Stimulated activated naive B cell treated with anti-CD40 and anti-IgM and Interleukin-4, amounts not matched to agents 10 μg/mL and 1 μg/mL and 100 μg/mL, for 72 hours (primary cell): Measurements from ENCODE around the gene NR6A1.

ENCODE experiments used
- ATAC-seq, 2 donors: fragments of 150-1000 bp; cut with Tn5 transposase; replicated peaks; 2 replicates each; pipeline ENCODE4 v1.10.0; 2021; ENCODE audit warnings: moderate library complexity in 1 of 2
- DNase-seq: peaks from one replicate; pipeline ENCODE4 v3.0.0; 2021
- H3K27ac Mint-ChIP-seq: one replicate; pipeline ENCODE4 v1.8.0; 2022; ENCODE audit warnings: mild to moderate bottlenecking, mixed read lengths
- H3K27me3 Mint-ChIP-seq, 2 donors: one replicate each; pipeline ENCODE4 v1.8.0; 2022; ENCODE audit warnings: mixed read lengths in 2 of 2
- H3K36me3 Mint-ChIP-seq, 2 donors: one replicate each; pipeline ENCODE4 v1.8.0; 2022; ENCODE audit warnings: mixed read lengths in 2 of 2, mild to moderate bottlenecking in 1 of 2
- H3K4me1 Mint-ChIP-seq, 2 donors: one replicate each; pipeline ENCODE4 v1.8.0; 2022; ENCODE audit warnings: mixed read lengths in 2 of 2, mild to moderate bottlenecking in 1 of 2
- H3K4me3 Mint-ChIP-seq, 2 donors: one replicate each; pipeline ENCODE4 v1.8.0; 2022; ENCODE audit warnings: mild to moderate bottlenecking in 2 of 2, mixed read lengths in 2 of 2, moderate library complexity in 1 of 2
- H3K9me3 Mint-ChIP-seq, 2 donors: one replicate each; pipeline ENCODE4 v1.8.0; 2022; ENCODE audit warnings: mixed read lengths in 2 of 2, mild to moderate bottlenecking in 1 of 2

NR6A1 gene

DNA sequence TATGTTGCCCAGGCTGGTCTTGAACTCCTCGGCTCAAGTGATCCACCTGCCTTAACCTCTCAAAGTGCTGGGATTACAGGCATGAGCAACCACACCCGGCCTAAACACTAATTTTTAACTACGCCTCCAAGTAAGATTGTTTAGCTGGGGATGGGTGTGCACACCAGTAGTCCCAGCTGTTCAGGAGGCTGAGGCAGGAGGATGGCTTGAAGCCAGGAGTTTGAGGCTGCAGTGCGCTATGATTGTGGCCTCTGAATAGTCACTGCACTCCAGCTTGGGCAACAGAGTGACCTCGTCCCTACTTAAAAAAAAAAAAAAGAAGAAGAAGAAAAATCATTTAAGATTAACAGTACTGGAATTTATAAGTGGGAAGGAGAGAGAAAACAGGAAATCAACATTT is 173.1 kb downstream of the NR6A1 start:
- H3K36me3 Mint-ChIP-seq = peaks cover 4% of the 10 kb centered on the region in 2 donors
- no peak overlapping the region for H3K27ac Mint-ChIP-seq
- ATAC-seq (no peak), DNase-seq (no peak)
- H3K4me3 Mint-ChIP-seq = no peak overlapping the region
- peaks cover 4 to 7% of the 10 kb centered on the region in 2 donors for H3K27me3 Mint-ChIP-seq
- no peaks in the 10 kb centered on the region for H3K9me3 Mint-ChIP-seq
- H3K4me1 Mint-ChIP-seq = peaks cover 0 to 6% of the 10 kb centered on the region in 2 donors

DNA sequence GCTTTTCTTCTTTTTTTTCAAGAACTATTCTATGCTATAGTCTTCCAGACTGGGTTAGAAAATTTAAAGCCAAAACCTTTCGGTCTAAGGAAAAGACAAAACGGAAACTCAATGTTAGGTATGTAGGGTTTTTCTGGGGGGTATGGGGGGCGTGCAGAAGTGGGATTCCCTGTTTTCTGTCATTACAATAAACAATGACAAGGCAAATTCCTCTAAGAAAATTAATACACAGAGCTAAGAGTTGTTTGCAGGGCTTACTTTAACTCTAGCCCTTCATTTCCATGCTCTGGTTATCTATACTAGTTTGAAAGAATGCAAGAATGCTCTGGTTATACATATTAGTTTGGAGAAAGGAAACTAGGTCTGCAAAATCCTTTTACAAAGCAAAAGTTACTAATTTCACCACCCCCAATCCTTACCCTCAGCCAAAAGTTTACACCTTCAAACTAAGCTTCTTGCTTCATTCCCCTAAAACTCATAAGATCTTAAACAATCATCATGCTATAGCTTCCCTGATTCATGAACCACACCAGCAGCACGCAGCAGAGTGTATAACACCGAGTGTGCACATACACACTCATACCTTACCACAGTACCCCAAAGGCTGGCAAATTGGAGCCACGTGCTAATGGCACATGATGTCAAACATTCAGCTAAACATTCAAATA is 174.8 kb downstream of the NR6A1 start:
- no peak for DNase-seq
- Mint-ChIP-seq H3K27me3 (peaks cover 4 to 7% of the 10 kb centered on the region in 2 donors), H3K4me1 (peaks cover 0 to 6% of the 10 kb centered on the region in 2 donors), H3K27ac (no peak overlapping the region), H3K36me3 (peaks cover 4% of the 10 kb centered on the region in 2 donors), H3K4me3 (no peak overlapping the region), H3K9me3 (no peaks in the 10 kb centered on the region)
- ATAC-seq = no peak

DNA sequence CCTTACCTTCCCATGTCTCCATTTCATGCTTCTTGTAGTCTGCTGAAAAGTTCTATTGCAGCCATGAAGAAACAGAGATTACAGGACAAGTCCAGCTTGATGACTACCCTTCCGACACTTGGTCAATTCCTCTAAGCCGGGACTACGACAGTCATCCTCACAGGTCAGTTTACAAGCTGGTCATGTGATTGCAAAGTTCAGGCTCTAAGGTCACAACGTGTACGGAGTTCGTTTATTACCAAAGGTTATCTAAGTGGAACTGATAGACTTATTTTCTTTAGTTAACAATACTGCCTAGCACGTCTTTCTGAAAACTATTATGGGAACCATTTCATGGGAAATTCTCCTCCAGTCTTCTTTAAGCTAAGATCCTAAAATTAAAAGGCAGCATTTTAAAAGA is 175.4 kb downstream of the NR6A1 start:
- H3K4me1 Mint-ChIP-seq = peaks cover 0 to 6% of the 10 kb centered on the region in 2 donors
- H3K9me3 Mint-ChIP-seq = no peaks in the 10 kb centered on the region
- H3K27ac Mint-ChIP-seq = no peak overlapping the region
- no peak for ATAC-seq
- DNase-seq = no peak
- H3K36me3 Mint-ChIP-seq = peaks cover 4% of the 10 kb centered on the region in 2 donors
- peaks cover 4 to 7% of the 10 kb centered on the region in 2 donors for H3K27me3 Mint-ChIP-seq
- no peak overlapping the region for H3K4me3 Mint-ChIP-seq

DNA sequence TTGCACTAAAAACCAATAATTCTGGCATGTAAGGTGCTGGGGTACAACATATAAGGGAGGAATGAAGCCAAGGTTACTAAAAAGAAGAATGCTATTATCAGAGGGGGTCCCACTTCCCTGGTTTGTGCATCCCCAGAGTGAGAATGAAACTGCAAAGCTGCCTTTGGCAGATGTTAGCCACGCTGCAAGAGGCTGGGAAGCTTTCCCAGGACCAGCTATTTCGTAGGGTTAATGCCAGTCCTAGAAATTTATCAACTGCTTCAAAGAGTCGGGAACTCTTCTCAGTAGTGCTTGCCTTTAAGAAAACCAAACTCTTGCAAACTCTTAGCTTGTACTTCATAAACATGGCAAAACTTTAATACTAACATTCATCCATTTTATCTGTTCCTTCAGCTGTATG is 176.4 kb downstream of the NR6A1 start:
- DNase-seq = no peak
- no peaks in the 10 kb centered on the region for H3K9me3 Mint-ChIP-seq
- peaks cover 0 to 4% of the 10 kb centered on the region in 2 donors for H3K36me3 Mint-ChIP-seq
- ATAC-seq = no peak
- H3K4me1 Mint-ChIP-seq = peaks cover 0 to 6% of the 10 kb centered on the region in 2 donors
- H3K27ac Mint-ChIP-seq = no peak overlapping the region
- H3K4me3 Mint-ChIP-seq = no peak overlapping the region
- peaks cover 3 to 4% of the 10 kb centered on the region in 2 donors for H3K27me3 Mint-ChIP-seq

- Mint-ChIP-seq H3K36me3 (peaks cover 0 to 4% of the 10 kb centered on the region in 2 donors), H3K4me3 (no peak overlapping the region), H3K27me3 (peaks cover 3 to 4% of the 10 kb centered on the region in 2 donors), H3K4me1 (peaks cover 0 to 6% of the 10 kb centered on the region in 2 donors), H3K27ac (no peak overlapping the region), H3K9me3 (no peaks in the 10 kb centered on the region)
- no peak for ATAC-seq
- no peak for DNase-seq
These were observed 176.9 kb downstream of the NR6A1 start for GRCh38 chr9:124594225-124594624.

- Mint-ChIP-seq H3K36me3 (peaks cover 0 to 1% of the 10 kb centered on the region in 2 donors), H3K9me3 (no peaks in the 10 kb centered on the region), H3K4me1 (peaks cover 0 to 6% of the 10 kb centered on the region in 2 donors), H3K4me3 (no peak overlapping the region), H3K27me3 (peaks cover 1% of the 10 kb centered on the region in 2 donors), H3K27ac (no peak overlapping the region)
- no peak for ATAC-seq
- no peak for DNase-seq
These were observed 177.5 kb downstream of the NR6A1 start for GRCh38 chr9:124593651-124594058.

DNA sequence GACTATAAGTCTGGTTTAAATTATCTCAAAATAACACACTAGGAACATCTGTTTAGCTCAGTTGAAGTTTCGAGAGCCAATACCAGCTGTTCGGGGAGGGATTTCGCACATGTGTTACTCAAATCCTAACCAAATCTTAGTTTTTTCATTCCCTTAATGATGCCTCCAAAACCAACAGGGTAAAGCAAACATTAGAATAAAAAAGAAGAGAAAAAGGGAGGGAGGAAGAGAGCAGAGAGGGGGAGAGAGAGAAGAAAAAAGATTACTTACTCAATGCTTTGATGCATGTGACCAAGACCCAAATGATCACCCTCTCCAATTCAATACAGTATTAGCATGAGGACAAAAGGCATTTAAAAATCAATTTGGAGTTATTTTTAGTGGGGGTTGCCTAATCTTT is 177.9 kb downstream of the NR6A1 start:
- Mint-ChIP-seq H3K4me3 (no peak overlapping the region), H3K4me1 (peaks cover 0 to 6% of the 10 kb centered on the region in 2 donors), H3K9me3 (no peaks in the 10 kb centered on the region), H3K27me3 (no peaks in the 10 kb centered on the region), H3K27ac (peak overlapping the region; percentile 9), H3K36me3 (no peaks in the 10 kb centered on the region)
- ATAC-seq (no peak), DNase-seq (no peak)

DNA sequence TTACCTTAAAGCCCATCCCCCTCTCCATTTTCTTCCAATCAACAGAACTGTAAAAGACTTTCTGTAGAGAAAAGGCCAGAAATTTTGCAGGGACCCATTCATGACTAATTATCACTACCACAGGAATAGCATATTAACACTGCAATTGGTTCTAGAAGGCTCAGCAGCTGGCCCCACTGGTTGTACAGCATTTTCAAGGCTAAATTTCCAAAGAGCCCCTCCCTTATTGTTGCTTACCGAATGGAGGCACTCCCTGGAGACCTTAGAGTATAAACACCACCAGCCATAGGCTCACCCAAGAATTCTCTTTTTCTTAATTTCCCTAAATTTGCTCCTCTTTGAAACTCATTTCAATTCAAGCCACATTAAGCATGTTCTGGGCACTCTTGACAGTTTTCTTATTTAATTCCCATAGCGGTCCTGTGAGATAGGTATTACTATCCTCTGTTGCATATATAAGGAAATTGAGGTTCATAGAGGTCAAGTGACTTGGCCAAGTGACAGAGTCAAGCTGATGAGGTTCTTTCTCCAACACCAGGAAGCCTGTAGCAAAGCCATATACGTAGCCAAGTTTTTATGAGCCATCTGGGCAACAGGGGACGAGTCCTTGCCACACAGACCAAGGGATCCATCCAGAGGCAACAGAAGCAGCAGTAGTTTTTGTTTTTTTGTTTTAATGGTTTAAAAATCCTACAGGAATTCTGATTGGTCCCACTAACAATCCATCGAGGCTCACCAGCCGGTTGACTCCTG is 180.0 kb downstream of the NR6A1 start:
- ATAC-seq (no peak), DNase-seq (no peak)
- no peaks in the 10 kb centered on the region for H3K9me3 Mint-ChIP-seq
- no peak overlapping the region for H3K4me3 Mint-ChIP-seq
- H3K27ac Mint-ChIP-seq = no peak overlapping the region
- no peaks in the 10 kb centered on the region for H3K27me3 Mint-ChIP-seq
- peaks cover 0 to 6% of the 10 kb centered on the region in 2 donors for H3K4me1 Mint-ChIP-seq
- no peaks in the 10 kb centered on the region for H3K36me3 Mint-ChIP-seq

DNA sequence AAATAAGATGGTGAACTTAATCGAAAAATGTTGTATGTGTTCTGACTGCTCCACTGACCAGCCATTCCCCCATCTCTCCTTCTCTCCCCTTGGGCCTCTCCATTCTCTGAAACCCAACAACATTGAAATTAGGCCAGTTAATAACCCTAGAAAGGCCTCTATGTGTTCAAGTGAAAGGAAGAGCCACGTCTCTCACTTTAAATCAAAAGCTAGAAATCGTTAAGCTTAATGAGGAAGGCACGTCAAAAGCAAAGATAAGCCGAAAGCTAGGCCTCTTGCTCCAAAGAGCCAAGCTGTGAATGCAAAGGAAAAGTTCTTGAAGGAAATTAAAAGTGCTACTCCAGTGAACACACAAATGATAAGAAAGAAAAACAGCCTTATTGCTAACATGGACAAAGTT is 186.5 kb downstream of the NR6A1 start:
- H3K36me3 Mint-ChIP-seq = no peaks in the 10 kb centered on the region
- DNase-seq (no peak), ATAC-seq (no peak)
- H3K4me3 Mint-ChIP-seq = no peak overlapping the region
- H3K27me3 Mint-ChIP-seq = no peaks in the 10 kb centered on the region
- no peak overlapping the region for H3K27ac Mint-ChIP-seq
- H3K4me1 Mint-ChIP-seq = no peaks in the 10 kb centered on the region
- peaks cover 0 to 1% of the 10 kb centered on the region in 2 donors for H3K9me3 Mint-ChIP-seq

DNA sequence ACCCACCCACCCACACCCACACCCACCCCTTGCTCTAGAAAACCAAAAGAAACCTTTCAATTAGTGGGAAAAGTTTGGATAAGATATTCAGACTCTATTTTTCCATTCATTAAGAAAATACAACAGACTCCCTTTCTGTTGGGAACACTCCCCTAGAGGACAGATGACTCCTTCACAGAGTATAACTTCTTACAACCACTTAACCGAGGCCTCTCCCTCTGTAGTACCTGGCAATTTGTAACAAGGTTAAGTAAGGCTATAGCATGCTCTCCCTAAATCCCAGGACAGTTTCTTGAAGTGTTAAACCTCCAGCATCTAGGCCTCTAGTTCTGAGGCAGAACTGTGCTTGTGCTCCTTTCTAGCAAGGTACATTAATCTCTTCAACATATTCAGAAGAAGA is 188.0 kb downstream of the NR6A1 start:
- no peak overlapping the region for H3K27ac Mint-ChIP-seq
- no peaks in the 10 kb centered on the region for H3K36me3 Mint-ChIP-seq
- no peak overlapping the region for H3K4me3 Mint-ChIP-seq
- H3K4me1 Mint-ChIP-seq = no peaks in the 10 kb centered on the region
- ATAC-seq (no peak), DNase-seq (no peak)
- H3K9me3 Mint-ChIP-seq = peaks cover 0 to 1% of the 10 kb centered on the region in 2 donors
- H3K27me3 Mint-ChIP-seq = no peaks in the 10 kb centered on the region

DNA sequence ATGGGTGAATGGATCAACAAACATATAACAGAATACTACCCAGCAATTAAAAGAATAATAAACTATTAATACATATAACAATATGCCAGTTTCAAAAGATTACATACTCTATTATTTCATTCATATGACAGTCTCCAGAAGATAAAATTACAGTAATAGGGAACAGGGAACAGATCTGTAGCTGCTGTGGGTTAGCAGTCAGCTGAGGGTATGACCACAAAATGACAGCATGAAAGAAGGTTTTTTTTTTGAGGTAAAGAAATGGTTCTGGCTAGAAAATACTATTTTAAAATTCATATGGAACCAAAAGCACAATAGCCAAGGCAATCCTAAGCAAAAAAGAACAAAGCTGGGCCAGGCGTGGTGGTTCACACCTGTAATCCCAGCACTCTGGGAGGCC is 190.9 kb downstream of the NR6A1 start:
- H3K4me1 Mint-ChIP-seq = no peaks in the 10 kb centered on the region
- peaks cover 0 to 1% of the 10 kb centered on the region in 2 donors for H3K9me3 Mint-ChIP-seq
- no peak overlapping the region for H3K4me3 Mint-ChIP-seq
- H3K36me3 Mint-ChIP-seq = no peaks in the 10 kb centered on the region
- ATAC-seq = no peak
- H3K27me3 Mint-ChIP-seq = no peaks in the 10 kb centered on the region
- H3K27ac Mint-ChIP-seq = no peak overlapping the region
- no peak for DNase-seq

DNA sequence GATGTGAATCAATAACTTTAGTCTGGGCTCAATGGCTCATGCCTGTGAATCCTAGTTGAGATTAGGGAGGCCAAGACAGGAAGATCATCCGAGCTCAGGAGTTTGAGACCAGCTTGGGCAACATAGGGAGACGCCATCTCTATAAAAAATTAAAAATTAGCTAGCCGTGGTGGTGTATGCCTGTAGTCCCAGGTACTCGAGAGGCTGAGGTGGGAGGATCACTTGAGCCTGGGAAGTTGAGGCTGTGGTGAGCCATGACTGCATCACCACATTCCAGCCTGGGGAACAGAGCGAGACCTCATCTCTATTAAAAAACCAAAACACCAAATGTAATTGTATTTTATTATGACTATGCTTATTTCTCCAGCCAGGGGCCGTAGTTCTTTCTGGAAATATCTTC is 194.4 kb downstream of the NR6A1 start:
- no peak overlapping the region for H3K27ac Mint-ChIP-seq
- no peaks in the 10 kb centered on the region for H3K36me3 Mint-ChIP-seq
- H3K9me3 Mint-ChIP-seq = no peaks in the 10 kb centered on the region
- H3K4me1 Mint-ChIP-seq = peaks cover 6 to 8% of the 10 kb centered on the region in 2 donors
- no peaks in the 10 kb centered on the region for H3K27me3 Mint-ChIP-seq
- DNase-seq (no peak), ATAC-seq (no peak)
- H3K4me3 Mint-ChIP-seq = no peak overlapping the region

DNA sequence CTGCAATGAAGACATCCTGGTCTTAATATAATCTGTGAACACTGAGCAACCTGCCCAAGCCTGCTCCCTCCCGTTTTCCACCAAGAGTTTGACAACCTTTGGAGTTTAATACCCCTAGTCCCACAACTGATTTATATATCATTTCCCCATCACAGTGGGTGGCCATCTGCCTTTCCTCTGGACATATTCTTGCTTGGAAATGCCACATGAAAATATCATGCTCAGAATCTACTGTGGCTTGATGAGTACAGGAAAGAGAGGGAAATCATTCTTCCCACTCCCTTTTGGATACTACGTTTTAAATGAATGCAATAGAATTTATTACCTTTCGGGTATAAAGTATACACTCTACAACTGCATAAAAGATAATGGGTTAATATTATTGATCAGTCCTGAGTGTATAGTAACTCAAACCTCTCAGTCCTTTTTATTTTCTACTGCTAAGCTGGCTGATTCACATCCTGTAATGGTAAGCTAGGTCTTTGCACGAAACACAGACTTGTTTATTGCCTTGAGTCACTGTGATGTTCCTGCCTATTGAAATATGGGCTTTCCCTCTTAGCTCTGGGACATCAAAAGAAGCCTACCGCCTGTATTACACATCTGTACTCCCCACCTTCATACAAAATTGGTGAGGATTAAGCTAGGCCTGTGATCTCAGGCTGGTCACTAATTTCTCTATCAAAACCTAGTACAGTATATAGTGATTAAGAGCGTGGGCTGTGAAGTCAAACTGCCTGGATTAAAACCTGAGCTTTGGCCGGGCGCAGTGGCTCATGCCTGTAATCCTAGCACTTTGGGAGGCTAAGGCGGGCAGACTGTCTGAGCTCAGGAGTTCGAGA is 196.4 kb downstream of the NR6A1 start:
- ATAC-seq = no peak
- DNase-seq = no peak
- Mint-ChIP-seq H3K4me1 (peaks cover 6 to 8% of the 10 kb centered on the region in 2 donors), H3K27ac (no peak overlapping the region), H3K36me3 (no peaks in the 10 kb centered on the region), H3K4me3 (no peak overlapping the region), H3K27me3 (no peaks in the 10 kb centered on the region), H3K9me3 (no peaks in the 10 kb centered on the region)

DNA sequence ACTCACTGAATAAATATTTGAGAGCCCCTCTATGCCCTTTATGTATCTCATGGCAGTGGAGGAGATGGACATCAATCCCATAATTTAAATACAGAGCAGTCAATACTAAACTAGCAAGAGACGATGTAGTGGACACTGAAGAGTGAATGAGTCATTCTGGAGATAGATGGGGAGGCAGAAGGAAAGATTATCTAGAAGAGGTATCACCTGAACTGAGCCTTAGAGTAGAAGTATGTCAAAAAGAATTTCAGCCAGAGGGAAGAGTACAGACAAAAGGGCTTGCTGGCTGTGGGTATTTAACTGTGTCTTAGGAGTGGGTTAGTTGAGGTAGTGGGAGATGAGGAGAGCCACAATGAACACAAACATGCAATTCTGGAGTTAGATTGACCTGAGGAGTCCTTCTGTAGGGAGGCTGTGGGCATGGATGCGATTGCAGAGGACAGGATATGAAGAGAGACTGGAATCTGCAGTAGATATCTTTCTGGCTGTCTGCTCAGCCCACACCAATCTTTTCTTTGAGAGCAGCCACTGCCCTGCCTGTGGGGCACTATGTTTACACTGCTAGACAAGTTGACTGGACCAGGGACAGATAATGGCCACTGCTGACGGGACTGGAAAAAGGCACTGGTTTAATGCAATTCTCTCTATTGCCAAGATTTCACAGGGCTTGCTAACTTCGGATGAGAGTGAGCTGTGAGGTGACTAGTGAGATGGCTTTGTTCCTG is 200.0 kb downstream of the NR6A1 start:
- Mint-ChIP-seq H3K4me3 (no peak overlapping the region), H3K4me1 (peaks cover 6 to 8% of the 10 kb centered on the region in 2 donors)

More for the DNA sequence above, 200.0 kb downstream of the NR6A1 start:
- ATAC-seq (no peak), DNase-seq (no peak)
- H3K9me3 Mint-ChIP-seq = no peaks in the 10 kb centered on the region
- no peaks in the 10 kb centered on the region for H3K36me3 Mint-ChIP-seq
- H3K27ac Mint-ChIP-seq = no peak overlapping the region
- H3K27me3 Mint-ChIP-seq = peaks cover 0 to 8% of the 10 kb centered on the region in 2 donors
